Stimulated activated naive CD8-positive, alpha-beta T cell treated with anti-CD3 and anti-CD28 coated beads, Interleukin-15, Interleukin-2, amounts not matched to agents 100 ng/mL and 50 ng/mL, for 24 hours (primary cell): ENCODE data around the gene DNAH10.

Source experiments
- H3K27ac Mint-ChIP-seq: one replicate; pipeline ENCODE4 v1.8.0; 2021; ENCODE audit warnings: mild to moderate bottlenecking, mixed read lengths
- H3K27me3 Mint-ChIP-seq: one replicate; pipeline ENCODE4 v1.8.0; 2021; ENCODE audit warnings: mixed read lengths
- H3K36me3 Mint-ChIP-seq: one replicate; pipeline ENCODE4 v1.8.0; 2021; ENCODE audit warnings: low read depth, mixed read lengths
- H3K4me1 Mint-ChIP-seq: one replicate; pipeline ENCODE4 v1.8.0; 2021; ENCODE audit warnings: low read depth, mixed read lengths
- H3K4me3 Mint-ChIP-seq: one replicate; pipeline ENCODE4 v1.8.0; 2021; ENCODE audit warnings: mild to moderate bottlenecking, mixed read lengths
- H3K9me3 Mint-ChIP-seq: one replicate; pipeline ENCODE4 v1.8.0; 2021; ENCODE audit warnings: mixed read lengths

The DNAH10 gene

DNA sequence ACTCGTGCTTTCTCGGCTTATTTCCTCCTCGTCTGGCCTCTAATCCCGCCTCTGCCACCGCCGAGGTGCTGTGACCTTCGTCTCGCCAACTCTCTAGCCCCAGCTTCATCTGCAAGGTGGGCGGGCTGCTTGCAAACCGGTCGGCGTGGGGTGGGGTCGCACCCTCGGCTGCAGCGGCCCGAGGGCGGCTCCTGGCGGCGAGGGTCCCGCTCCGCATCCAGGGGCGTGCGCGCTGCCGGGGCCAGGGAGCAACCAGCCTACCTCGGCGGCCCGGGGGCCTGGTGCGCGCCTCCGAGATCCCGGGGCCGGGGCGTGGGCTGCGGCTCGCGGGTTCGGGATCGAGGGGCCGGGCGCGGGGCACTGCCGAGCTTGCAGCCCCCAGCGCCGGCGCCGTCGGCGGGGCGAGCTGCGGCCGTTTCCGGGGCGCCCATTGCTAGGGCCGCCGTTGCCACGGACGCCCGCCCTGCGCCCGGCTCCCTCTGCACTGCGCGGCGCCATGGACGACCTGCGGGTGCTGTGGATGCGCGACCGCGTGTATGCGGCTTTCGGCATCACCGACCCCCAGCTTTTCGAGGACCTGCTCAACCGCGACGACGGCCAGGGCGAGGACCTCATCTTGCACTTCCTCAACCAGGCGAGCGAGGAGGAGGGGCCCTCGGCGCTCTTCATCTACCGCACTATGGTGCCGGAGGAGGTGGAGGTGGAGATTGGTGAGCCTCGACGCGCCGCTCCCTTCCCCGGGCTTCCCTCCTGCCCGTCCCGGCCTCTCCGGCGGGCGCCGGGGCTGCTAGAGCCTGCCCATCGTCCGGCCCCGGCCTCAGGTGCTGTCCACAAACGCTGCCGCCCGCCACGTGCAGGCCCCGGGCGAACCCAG, at the start of gene DNAH10:
DNAH10 (plus strand) TSS at position 461 of the 874 bp plus-strand sequence; CDS start at position 497, 36 bp downstream.
- Mint-ChIP-seq H3K36me3 (peaks cover 25% of the 10 kb centered on the region), H3K27ac (no peak within 1 kb of the TSS), H3K4me1 (peaks cover 9% of the 10 kb centered on the region), H3K4me3 (peak within 1 kb of the TSS; percentile 73), H3K27me3 (peaks cover 4% of the 10 kb centered on the region), H3K9me3 (no peaks in the 10 kb centered on the region)

- Mint-ChIP-seq H3K27me3 (no peaks in the 10 kb centered on the region), H3K36me3 (peaks cover 21% of the 10 kb centered on the region), H3K9me3 (no peaks in the 10 kb centered on the region), H3K4me3 (peak overlapping the region; percentile 97), H3K4me1 (peaks cover 62% of the 10 kb centered on the region), H3K27ac (peak overlapping the region; percentile 94)
Observed at GRCh38 chr12:123712780-123713319, 49.3 kb upstream of the DNAH10 start.

- no peaks in the 10 kb centered on the region for H3K9me3 Mint-ChIP-seq
- H3K27ac Mint-ChIP-seq: peak overlapping the region; percentile 94
- peaks cover 21% of the 10 kb centered on the region for H3K36me3 Mint-ChIP-seq
- no peaks in the 10 kb centered on the region for H3K27me3 Mint-ChIP-seq
- peak overlapping the region; percentile 97 for H3K4me3 Mint-ChIP-seq
- H3K4me1 Mint-ChIP-seq: peaks cover 64% of the 10 kb centered on the region
Observed at GRCh38 chr12:123713398-123713797, 48.7 kb upstream of the DNAH10 start.

DNA sequence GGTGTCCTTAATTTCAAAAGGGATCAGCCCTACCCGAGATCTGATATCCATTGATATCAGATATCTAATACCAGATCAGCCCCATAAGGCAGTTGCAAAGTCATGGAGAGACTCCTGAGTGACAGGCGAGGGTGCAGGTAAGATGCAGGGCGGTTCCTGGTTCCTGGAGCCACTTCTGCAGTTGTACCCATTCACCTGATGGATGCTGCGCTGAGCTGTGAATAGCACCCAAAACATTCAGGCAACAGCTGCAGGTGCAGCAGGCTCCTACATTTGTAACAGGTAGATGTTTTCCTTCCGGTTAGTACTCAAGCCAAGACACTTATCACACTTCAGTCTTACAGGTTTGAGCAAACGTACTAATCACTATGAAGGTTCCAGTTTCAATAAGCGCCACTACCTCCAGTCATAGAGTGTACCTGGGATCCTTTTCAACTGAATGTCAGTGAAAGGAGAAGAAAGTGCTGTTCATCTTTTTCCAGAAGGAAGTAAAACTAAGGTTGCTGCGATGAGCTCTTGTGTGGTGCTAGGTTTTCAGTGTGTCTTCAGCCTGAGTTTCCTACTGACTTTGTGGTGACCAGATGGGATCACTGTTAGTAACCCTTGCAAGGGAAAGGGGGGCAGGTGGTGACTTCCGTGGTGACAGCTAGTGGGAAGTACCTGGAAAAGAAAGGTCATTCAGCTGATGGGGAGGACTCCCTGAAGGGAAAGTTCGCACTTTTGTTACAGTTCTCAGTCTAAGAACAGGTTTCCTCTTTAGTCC, 48.1 kb upstream of the DNAH10 start:
- Mint-ChIP-seq H3K4me3 (peak overlapping the region; percentile 97), H3K36me3 (peaks cover 23% of the 10 kb centered on the region), H3K27me3 (no peaks in the 10 kb centered on the region), H3K4me1 (peaks cover 70% of the 10 kb centered on the region), H3K27ac (peak overlapping the region; percentile 94), H3K9me3 (no peaks in the 10 kb centered on the region)

- Mint-ChIP-seq H3K9me3 (no peaks in the 10 kb centered on the region), H3K36me3 (peaks cover 32% of the 10 kb centered on the region), H3K27ac (peak overlapping the region; percentile 94), H3K4me1 (peaks cover 82% of the 10 kb centered on the region), H3K4me3 (peak overlapping the region; percentile 97), H3K27me3 (no peaks in the 10 kb centered on the region)
Observed at GRCh38 chr12:123715195-123715594, 46.9 kb upstream of the DNAH10 start.

DNA sequence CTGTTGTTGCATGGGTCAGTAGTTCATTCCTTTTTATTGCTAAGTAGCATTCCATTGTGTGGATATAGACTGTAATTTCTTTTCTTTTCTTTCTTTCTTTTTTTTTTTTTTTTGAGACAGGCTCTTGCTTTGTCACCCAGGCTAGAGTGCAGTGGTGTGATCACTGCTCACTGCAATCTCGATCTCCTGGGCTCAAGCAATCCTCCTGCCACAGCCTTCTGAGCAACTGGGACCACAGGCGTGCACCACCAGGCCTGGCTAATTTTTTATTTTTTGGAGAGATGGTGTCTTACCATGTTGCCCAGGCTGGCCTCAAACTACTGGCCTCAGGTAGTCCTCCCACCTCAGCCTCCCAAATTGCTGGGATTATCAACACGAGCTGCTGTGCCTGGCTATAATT, 44.8 kb upstream of the DNAH10 start:
- peaks cover 87% of the 10 kb centered on the region for H3K4me1 Mint-ChIP-seq

GRCh38 chr12:123720141-123720814, 41.8 kb upstream of the DNAH10 start:
- Mint-ChIP-seq H3K36me3 (peaks cover 55% of the 10 kb centered on the region), H3K27ac (peak overlapping the region; percentile 93)

More for the DNA sequence above, 44.8 kb upstream of the DNAH10 start:
- H3K4me3 Mint-ChIP-seq: no peak overlapping the region
- peaks cover 49% of the 10 kb centered on the region for H3K36me3 Mint-ChIP-seq
- H3K27me3 Mint-ChIP-seq: no peaks in the 10 kb centered on the region
- H3K27ac Mint-ChIP-seq: peak overlapping the region; percentile 76
- no peaks in the 10 kb centered on the region for H3K9me3 Mint-ChIP-seq

GRCh38 chr12:123721245-123721644, 40.9 kb upstream of the DNAH10 start:
- H3K36me3 Mint-ChIP-seq: peaks cover 59% of the 10 kb centered on the region
- H3K4me3 Mint-ChIP-seq: no peak overlapping the region
- no peaks in the 10 kb centered on the region for H3K27me3 Mint-ChIP-seq
- H3K9me3 Mint-ChIP-seq: no peaks in the 10 kb centered on the region
- H3K27ac Mint-ChIP-seq: peak overlapping the region; percentile 93
- H3K4me1 Mint-ChIP-seq: peaks cover 82% of the 10 kb centered on the region

More at GRCh38 chr12:123720141-123720814, 41.8 kb upstream of the DNAH10 start:
- no peaks in the 10 kb centered on the region for H3K9me3 Mint-ChIP-seq
- peak overlapping the region; percentile 54 for H3K4me3 Mint-ChIP-seq
- peaks cover 83% of the 10 kb centered on the region for H3K4me1 Mint-ChIP-seq
- H3K27me3 Mint-ChIP-seq: no peaks in the 10 kb centered on the region

GRCh38 chr12:123723011-123723410, 39.1 kb upstream of the DNAH10 start:
- H3K36me3 Mint-ChIP-seq: peaks cover 69% of the 10 kb centered on the region
- peak overlapping the region; percentile 68 for H3K27ac Mint-ChIP-seq
- H3K4me3 Mint-ChIP-seq: no peak overlapping the region
- H3K4me1 Mint-ChIP-seq: peaks cover 72% of the 10 kb centered on the region
- H3K27me3 Mint-ChIP-seq: no peaks in the 10 kb centered on the region
- H3K9me3 Mint-ChIP-seq: no peaks in the 10 kb centered on the region

GRCh38 chr12:123723765-123724164, 38.3 kb upstream of the DNAH10 start:
- no peaks in the 10 kb centered on the region for H3K27me3 Mint-ChIP-seq
- H3K4me3 Mint-ChIP-seq: no peak overlapping the region
- H3K9me3 Mint-ChIP-seq: no peaks in the 10 kb centered on the region
- peaks cover 76% of the 10 kb centered on the region for H3K36me3 Mint-ChIP-seq
- peak overlapping the region; percentile 85 for H3K27ac Mint-ChIP-seq
- H3K4me1 Mint-ChIP-seq: peaks cover 71% of the 10 kb centered on the region

GRCh38 chr12:123726244-123726643, 35.9 kb upstream of the DNAH10 start:
- H3K9me3 Mint-ChIP-seq: no peaks in the 10 kb centered on the region
- peak overlapping the region; percentile 69 for H3K27ac Mint-ChIP-seq

GRCh38 chr12:123726962-123727361, 35.1 kb upstream of the DNAH10 start:
- Mint-ChIP-seq H3K27ac (peak overlapping the region; percentile 69), H3K9me3 (no peaks in the 10 kb centered on the region), H3K36me3 (peaks cover 79% of the 10 kb centered on the region), H3K4me1 (peaks cover 48% of the 10 kb centered on the region), H3K27me3 (no peaks in the 10 kb centered on the region), H3K4me3 (no peak overlapping the region)

More at GRCh38 chr12:123726244-123726643, 35.9 kb upstream of the DNAH10 start:
- no peak overlapping the region for H3K4me3 Mint-ChIP-seq
- peaks cover 46% of the 10 kb centered on the region for H3K4me1 Mint-ChIP-seq
- peaks cover 78% of the 10 kb centered on the region for H3K36me3 Mint-ChIP-seq
- no peaks in the 10 kb centered on the region for H3K27me3 Mint-ChIP-seq

DNA sequence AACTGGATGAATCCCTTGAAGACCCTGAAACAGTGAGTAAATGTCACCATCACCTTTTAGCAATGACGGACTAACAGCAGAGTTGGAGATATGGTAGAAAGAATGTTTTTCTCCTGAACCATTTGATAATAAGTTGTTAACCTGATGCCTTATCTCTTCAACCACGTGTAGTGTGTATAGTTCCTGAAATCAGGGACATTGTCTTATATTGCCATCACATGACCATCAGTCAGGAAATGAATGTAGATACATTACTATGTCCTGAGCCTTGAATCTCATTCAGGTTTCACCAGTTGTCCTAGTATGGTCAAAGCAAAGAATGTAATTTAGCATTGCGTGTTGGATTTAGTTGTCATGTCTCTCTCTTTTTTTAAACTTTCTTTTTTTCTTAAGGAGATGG, 34.2 kb upstream of the DNAH10 start:
- H3K4me1 Mint-ChIP-seq: peaks cover 49% of the 10 kb centered on the region
- no peaks in the 10 kb centered on the region for H3K9me3 Mint-ChIP-seq
- H3K27me3 Mint-ChIP-seq: no peaks in the 10 kb centered on the region
- H3K4me3 Mint-ChIP-seq: no peak overlapping the region
- H3K36me3 Mint-ChIP-seq: peaks cover 79% of the 10 kb centered on the region
- H3K27ac Mint-ChIP-seq: peak overlapping the region; percentile 33

DNA sequence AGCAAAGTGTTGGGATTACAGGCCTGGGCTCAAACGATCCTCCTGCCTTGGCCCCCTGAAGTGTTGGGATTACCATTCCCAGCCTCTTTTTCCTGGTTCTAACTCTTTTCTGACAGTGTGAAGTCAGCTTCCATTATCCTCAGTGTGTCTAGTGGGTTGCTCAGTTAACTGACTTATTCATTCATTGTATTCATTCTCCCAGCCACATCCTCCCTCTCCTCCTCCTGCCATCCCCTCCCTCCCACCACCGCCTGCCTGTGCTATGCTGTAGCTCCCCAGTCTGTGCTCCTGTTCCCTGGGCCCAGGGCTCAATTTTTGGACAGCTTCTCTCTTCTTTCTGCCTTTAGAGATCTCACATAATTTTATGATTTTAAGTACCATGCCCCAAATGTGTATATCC, 30.5 kb upstream of the DNAH10 start:
- Mint-ChIP-seq H3K9me3 (no peaks in the 10 kb centered on the region), H3K27ac (peak overlapping the region; percentile 61), H3K36me3 (peaks cover 87% of the 10 kb centered on the region), H3K4me3 (no peak overlapping the region), H3K27me3 (no peaks in the 10 kb centered on the region), H3K4me1 (peaks cover 37% of the 10 kb centered on the region)
